GM18508 (cell line): Measurements from ENCODE around the gene HOXB2.

ENCODE experiments used
- ATAC-seq: cut with Tn5 transposase; IDR thresholded peaks from one replicate; pipeline ENCODE4 v1.9.1; 2021; ENCODE audit warnings: moderate number of reproducible peaks; ENCODE audit not compliant: insufficient read depth, unreplicated experiment

The HOXB2 gene

DNA sequence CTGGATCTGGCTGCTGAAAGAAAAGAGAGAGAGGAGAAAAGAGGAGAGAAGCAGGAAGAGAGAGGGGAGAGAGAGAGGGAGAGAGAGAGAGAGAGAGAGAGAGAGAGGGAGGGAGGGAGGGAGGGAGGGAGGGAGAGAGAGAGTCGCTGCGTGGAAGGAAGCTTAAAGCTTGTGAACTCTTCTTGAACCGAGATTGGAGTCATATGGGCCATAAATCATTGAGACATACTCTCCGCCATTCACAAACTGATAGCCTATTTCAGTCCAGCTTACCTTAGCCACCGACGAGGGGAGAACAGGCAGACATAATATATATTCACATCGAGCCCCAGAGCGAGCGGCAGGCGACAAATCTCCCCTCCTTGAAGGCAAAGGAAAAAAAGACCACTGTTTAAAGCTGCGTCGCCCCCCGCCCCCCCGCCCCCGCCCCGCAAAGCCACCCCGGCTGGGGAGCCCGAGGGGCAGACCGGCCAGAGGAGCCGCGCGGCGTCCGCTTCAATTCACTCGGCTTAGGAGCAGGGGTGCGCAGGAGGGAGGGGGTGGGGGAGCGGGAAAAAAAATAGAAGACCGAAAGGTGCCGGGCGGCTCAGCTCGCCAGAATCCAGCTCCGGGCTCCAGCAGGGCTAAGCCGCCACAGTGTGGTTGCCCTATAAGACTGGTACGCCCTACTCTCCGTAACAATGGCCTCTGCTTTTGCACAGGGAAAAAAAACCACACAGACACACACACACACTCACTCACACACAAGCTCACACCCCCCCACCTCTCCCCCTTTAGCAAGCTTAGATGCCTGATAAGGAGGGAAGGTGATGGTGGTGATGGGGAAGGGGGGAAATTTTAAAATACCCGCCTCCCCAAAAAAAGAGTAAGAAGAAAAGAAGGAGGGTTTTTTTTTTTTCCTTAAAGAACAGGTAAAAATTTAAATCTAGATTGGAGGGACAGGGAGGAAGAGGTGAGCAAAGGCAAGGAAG is 10.6 kb upstream of the HOXB2 start:
- ATAC-seq = no peak

DNA sequence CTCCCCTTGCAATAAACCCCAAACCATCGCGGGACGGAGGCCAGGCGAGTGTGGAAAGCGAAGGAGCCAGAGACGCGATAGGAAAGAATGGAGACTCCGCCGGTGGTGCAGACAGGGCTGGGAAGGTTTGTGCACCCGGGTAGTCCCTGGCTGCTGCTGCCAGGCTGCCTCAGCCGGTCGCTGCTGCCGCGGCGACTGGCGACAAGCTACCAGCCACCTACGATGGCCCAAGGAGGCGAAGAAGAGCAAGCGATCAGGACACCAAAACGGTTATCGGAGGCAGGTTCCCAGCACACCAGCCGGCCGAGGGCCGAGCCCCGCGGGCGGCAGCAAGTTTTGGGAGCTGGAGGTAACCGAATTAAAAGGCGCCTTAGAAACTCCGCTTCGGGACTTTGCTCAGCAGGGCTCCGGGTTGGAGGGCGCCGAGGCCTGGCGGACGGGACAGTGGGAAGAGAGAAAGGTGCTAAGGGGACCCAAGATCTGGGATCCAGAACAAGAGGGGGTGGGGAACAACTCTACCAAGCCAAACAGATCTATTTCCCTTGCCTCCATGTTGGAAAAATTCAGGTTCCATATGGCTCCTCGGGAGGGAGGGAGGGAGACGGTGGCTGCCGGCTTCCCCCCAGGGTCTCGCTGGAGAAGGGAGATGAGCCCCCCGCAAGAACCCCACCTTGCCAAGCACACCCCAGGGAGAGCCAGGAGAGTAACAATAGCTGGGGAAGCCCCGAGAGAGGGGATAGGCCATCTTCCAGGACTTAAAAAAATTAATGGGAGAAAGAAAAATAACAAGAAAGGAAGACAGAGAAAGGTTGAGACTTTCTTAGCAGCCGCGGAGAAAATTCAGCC is 9.7 kb upstream of the HOXB2 start:
- ATAC-seq = no peak

DNA sequence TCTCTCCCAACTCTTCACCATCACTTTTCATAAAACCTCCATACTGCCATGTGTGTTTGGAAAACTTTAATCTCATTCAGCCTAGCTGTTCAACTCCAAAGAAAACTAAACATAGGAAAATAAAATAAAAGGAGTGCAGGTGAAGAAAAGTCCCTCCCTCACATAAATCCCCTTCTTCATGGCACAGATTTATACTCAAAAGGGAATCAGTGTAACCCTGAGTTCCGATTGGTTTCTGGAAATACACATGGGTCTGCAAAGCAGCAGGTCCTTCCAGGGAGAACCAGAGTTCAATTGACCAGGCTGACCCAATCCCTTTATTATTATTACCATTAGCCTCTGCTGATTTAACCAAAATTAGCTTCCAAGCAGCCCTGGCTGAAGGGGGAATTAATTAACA is 8.9 kb upstream of the HOXB2 start:
- no peak for ATAC-seq

DNA sequence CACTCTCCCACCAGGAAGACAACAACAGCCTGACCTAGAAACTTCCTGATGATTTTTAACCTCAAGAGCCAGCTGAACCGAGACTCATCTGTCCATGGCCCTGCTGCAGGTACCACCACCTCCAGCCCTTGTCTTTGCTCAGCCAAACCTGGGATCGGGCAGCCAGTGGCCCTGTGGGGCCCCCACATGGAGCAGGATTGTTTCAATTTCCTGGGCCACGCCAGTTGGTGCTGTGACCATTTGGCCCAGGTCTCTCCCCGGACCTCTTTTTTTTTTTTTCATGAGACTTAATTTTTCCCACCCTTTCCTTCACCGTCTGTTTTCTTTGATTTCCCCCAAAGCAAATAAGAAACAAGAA is 8.3 kb upstream of the HOXB2 start:
- no peak for ATAC-seq

DNA sequence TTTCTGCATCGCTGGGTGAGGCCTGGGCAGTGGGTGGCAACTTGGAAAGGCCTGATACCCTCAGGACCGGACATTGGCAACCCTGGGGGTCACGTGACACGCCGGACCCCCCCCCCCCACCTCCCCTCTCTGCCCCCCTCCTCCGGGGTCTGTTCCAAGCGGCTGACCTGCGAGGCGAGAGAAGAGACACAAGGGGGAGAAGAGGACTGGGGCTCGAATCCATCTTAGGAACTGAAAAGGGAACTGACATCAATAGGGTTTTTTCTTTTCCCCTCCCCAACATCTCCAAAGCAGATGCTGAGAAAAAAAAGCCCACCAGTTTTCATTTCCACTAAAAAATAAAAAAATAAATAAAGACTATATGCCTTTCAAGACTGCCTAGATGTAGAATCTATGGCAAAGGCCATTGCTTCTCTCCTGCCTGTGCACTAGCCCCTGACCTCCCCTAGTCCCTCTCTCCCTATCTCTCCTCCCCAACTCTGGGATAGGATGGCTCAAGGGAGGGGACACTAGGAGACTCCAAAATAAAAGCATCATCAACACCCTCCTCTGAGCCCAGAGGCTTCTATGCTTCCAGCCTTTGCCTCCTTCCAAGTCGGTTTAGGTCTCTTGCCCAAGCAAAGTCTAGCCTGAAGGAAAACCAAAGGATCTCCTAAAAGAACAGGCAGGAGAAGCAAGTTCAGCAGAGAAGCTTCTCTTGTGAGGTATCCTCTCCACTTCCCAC is 7.7 kb upstream of the HOXB2 start:
- no peak for ATAC-seq

DNA sequence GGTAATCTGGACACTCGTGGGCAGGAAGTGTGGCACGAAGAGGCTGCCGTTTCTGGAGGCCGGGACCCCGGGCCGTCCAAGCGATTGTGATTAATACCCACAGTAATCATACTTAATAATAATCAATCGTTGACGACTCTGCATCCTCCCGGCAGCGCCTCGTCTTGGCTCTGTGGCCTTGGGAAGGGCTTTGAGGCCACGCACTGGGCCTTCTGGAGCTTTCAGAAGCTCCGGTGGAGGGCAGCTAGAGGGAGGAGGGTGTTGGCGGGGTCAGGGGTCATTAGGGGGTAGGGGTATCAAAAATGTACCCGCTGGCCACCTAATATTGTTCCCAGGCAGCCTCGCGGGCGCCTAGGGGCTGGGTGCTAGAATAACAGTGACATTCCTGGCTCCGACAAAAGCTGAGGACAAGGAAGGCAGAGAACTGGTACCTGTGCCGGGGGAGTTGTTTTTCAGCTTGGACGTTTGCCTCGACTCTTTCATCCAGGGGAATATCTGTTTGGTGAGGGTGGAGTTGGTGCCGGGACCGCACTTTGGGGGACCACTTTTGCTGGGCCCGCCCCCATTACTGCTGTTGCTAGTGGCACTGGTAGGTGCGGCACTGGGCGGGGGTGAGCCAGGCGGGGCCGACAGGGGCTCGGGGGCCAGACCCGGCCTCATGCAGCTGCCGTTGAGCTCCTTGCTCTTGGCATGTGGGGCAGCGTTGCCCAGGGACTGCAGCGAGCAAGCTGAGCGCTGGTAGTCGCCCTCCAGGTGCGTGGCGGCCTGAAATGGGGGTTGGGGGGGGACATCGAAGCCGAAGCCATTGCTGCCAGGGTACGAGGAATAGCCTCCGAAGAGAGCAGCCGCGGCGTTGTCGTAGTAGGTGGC is 6.9 kb upstream of the HOXB2 start:
- no peak for ATAC-seq

DNA sequence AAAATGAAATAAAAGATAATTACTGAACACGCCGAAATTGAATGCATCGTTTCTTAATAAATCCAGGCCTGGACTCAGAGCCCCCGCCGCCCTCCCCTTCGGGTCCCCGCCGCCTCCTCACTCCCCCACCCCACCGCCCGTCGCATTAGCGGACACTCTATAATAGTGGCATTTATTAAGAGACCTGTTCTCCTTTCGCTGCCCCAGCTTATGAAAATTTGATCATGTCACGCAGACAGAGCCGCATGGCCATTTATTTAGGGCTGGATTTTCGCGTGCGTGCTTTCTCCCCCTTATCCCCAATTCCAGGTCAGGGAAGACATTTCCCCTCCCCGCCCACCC is 6.3 kb upstream of the HOXB2 start:
- no peak for ATAC-seq

DNA sequence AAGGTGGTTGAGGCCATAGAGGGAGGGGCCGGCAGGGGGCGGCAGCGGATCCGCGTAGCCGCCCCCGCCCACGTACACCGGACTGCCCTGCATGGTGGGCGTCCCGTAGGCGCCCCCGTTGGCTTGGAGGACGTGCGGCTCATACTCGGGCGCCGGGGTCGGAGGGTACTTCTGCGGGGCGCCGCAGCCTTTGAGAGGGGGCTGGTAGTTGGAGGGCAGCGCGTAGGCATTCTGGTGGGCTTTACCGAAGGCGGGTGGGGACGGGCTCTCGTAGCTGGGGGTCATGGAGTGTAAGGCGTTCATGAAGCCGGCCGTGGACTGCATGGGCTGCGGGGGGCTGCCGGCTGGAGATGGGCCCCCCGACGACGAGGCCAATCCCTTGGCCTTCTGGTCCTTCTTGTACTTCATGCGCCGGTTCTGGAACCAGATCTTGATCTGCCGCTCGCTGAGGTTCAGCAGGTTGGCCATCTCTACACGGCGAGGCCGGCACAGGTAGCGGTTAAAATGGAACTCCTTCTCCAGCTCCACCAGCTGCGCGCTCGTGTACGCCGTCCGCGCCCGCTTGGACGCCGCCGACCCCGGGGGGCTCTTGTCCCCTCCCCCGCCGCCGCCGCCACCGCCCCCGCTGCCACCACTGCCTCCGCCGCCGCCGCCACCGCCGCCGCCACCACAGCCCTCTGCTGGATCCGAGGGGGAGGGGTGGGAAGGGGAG is 5.7 kb upstream of the HOXB2 start:
- no peak for ATAC-seq

DNA sequence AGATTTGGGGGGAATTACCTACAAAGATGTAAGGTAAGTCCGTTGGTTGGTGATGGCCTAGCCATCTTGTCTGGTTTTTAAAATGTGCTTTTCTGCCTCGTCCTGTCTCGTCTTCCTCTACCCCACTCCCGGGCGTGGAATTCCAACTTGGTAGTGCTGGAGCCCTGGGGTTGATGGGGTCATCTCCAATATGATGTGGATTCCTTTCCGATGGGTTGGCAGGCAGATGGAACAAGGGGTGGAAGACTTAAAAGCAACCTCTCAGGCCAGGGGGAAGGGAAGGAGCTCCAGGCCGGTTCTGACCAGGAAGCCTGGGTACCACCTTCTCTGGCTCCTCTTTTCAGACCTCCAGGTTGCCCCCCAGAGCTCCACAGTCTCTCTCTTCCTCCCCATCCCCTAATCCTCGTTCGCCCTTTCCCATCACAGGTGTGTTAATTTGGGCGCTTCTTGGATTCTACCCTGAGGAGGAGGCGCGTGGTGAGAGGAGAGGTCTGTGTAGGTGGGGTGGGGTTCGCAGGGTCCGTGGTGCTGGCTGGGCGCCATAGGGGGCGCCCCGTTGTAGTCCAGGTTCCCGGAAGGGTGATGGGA is 5.1 kb upstream of the HOXB2 start:
- no peak for ATAC-seq

DNA sequence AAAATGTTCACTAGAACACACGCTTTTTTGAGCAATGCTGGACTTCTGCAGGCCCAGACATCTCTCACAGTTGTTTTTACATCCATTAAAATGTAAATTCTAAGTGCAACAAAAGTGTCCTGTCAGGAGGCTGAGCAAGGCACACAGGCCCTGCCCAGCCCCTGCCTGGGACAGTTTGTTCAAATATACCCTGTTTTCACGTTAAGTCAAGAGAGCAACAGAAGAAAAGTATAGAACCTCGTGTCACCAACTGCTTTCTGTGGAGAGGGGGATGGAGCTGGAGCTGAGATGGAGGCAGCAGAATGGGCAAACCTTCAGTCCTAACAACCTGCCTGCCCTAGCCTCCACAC is 4.3 kb upstream of the HOXB2 start:
- ATAC-seq = no peak

DNA sequence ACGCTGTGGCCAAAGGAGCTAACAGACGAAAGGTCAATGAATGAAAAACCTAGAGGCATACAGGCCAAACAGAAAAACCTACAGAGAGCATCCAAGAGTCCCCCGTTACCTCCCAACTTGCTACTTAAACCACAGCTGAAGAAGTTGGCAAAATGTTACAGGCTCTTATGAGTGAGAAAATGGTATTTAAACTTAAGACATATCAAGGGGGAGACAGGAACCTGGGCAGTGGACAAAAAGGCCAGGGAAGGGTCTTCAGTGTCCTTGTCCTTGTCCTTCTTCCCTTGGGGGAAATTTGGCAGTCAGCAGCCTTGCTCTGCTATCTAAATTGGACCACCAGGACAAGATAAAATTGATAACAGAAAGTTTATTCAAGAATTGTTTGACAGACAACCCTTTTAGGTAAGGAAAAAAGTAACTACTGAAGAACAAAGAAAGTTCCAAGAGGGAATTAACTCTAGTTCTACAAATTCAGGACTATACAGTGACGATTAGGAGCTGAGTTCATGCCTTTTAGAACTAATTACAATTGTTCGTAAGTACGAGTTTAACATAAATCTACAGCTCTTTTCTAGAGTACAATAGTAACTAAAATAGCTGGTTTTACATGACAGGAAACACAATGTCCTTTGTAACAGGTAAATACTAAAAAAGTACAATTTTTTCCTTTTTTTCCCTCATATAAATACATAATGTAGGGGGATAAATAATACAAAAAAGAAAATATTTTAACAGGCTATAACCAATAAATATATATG is 3.8 kb upstream of the HOXB2 start:
- no peak for ATAC-seq

DNA sequence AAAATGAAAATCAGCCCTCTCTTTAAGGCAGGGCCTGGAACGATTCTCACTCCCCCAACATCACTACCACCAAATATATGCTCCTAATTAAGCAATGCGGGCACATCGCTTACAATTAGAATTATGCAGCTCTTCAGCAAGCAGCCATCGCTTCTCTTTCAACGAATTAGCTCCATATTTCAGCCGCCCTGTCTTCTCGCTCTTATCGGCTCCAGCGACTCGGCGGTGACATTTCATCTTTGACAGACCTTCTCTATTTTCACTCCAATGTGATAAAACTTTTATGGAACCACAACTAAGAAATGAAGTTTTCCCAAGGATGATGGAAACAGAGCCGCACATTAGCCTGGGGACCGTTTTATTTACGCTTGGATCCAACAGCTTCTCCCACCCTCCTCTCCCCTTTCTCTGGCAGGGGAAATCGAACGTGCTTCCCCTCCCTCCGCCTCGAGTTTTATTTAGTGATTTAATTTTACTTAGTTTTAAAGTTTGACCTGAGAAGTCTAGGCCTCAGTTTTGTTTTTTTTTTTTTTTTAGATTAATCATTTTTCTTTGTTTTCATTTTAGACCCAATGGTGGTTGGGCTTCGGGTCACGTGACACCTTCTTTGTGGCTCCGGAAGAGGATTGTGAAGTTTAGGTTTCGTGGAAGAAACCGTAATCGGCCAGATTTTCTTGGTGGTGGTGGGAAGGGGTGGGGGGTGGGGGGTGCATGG is 3.1 kb upstream of the HOXB2 start:
- no peak for ATAC-seq

DNA sequence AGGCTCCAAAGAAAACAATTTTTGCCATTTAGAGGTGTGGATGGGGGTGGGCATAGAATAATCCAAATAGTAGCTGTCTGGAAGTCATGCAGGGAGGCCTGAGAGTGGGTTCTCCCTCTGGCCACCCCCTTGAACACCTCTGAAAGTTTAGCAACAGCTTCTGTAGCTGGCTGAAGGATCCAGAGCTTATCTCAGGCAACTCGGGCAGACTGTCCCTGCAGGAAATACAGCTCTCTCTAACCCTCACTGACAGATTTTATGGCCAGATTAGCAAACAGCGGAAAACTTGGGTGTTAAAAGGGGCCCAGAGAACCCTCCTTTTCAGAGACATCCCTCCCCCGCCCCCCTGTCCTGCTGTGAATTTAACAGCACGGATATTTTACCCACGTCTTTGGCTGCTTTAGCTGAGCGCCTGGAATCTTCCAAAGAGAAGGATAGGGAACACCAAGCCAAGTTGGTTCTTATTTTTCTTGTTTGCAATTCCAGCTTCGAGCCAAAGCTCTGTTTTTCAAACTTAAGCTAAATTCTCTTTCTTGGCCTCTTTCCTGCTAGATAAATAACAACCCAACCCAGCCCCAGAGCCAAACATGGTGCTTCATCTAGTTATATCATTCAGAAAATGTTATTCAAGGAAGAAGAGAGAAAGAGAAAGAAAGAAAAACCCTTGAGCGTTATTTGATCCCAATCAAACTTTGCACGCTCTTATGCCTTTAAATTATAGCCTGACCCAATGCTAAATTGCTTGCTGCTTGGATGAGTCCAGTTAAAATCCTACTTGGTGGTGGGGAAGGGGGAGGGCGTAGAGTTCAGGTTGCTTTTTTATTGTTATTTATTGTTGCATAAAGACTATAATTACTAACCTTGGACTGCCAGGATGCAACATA is 2.3 kb upstream of the HOXB2 start:
- ATAC-seq = no peak

DNA sequence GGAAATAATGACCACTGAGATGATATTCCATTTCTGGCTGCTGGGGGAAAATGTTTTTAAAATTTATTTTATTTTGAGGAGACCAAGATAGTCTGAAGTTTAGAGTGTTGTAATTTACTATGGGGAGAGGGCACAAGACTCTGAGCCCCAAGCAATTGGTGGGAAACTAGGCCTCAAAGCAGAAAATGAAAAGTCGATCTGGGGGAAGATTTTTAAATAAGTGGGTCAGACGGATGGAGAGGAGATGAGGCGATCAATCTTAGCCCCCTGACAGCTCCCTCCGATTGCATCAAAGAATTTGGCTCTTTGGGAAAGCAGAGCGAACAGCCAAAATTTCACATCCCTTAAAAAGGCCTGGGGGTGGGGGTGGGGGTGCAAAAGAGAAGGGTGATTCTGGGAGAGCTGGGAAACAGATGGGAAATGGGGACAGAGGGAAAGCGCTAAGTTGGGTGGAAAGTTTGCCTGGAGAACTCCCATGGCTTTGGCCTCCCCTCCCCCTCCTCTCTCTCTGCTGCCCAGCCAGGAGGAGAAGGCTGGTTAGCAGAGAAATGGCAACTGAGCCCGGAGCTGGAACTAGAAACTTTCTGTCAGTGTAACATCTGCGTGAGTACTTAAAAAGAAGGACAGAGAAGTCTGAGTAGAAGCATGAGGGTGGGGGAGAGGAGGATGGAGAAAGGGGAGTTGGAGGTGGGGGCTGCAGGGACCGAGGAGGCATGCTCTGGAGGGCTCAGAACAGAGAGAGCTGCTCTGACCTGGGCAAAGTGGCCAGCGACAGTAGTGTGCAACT is 1.4 kb upstream of the HOXB2 start:
- ATAC-seq = no peak

DNA sequence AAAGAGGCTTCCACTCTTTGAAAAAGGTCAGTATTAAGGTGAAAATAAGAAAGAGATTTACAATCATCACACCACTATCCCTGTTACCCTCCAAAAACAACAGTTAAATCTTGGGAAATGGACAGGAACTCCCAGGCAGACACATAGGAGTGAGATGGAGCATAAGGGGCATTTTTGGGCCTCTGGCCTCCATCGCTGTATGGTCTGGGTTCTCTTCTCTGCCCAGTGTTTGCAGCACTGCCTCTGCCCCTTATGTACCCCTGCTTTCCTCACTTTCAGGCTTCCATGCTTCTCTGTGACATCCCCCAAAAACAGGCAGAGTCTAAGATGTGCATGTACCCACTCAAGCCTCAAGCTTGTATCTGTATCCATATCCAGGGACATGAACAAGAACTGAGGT is 630 bp upstream of the HOXB2 start:
- ATAC-seq = no peak

DNA sequence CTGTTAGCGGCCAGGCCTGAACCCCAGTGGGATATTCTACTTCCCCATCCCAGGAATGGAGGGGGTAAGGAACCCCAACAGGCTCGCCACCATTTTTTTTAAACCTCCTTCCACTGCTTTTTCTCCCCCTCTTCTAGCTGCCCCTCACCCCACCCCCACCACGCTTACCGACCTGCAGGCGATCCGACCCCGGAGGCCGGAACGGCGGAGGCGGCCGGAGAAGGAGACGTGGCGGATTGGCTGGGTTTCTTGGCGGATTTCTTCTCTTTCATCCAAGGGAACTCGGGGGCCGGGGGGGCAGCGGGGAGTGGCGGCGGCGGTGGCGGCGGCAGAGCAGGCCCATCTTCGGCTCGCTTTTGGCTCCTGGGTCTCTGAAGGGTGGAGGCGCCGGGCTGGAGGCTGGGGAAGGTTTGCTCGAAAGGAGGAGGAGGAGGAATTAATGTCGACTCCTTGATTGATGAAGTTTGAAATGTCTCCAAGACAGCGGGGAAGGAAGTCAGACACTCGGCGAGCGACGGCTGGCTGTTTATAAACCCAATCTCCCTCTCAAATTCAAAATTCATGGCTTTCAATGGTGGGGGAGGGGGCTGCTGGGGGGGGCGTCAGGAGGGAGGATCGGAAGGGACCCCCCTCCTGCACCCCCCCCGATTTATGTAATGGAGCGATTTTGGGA is 424 bp downstream of the HOXB2 start:
- no peak for ATAC-seq
